Activated CD4-positive, alpha-beta T cell treated with anti-CD3 and anti-CD28 coated beads, Interleukin-2, amount 50 U/mL, for 48 hours (primary cell): ENCODE measurements around the gene ZGPAT.

Experiments used
- DNase-seq, 2 experiments: peaks; one replicate each; pipeline ENCODE4 v3.0.0-alpha.2; 2020

ZGPAT gene

DNA sequence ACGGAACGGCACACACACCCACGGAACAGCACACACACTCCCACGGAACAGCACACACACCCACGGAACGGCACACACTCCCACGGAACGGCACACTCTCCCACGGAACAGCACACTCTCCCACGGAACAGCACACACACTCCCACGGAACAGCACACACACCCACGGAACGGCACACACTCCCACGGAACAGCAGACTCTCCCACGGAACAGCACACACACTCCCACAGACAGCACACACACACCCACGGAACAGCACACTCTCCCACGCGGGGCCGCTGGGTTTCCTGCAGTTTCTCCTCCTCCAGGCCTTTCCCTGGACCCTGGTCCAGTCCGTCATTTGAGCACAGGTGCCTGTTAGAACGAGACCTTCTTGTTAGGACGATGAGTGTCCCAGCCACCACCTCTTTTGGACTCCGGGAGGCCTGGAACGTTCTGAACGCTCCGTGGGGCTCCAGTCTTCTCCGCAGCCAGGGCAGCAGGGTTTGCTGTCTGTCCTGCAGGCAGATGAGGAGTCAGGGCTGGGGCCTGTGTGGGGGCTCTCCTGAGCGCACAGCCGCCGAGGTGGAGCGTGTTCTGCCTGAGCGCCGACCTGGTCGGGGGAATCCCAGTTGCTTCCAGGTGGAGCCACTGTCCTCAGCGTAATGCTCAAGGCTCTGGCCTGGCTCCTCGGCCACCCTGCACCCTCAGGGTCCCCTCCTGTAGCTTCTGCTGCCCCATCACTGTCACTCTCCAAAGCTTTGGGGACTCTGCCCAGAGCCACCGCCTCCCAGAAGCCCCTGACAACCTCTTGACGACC lies 29.0 kb upstream of the ZGPAT start:
- no peak for DNase-seq

- DNase-seq: no peak
Observed at GRCh38 chr20:63679799-63680305, 28.0 kb upstream of the ZGPAT start.

DNA sequence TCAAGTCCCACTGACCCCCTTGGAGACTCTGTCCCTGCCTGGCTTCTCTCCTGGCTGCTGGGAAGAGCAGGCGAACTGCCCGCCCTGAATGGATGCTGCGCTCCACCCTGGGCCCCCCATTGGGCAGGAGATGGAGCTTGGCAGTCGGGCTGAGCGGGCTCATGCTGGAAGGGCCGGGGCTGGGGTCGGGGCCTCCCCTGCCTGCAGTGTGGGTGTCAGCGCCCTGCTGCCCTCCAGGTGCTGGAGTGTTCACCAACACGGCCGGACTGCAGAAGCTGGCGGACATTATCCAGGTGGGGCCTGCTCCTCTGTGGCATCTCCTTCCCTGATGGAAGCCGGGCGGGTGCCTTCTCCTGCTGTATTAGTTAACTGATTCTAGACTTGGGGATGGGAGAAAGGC lies 27.4 kb upstream of the ZGPAT start:
- DNase-seq: no peak

DNA sequence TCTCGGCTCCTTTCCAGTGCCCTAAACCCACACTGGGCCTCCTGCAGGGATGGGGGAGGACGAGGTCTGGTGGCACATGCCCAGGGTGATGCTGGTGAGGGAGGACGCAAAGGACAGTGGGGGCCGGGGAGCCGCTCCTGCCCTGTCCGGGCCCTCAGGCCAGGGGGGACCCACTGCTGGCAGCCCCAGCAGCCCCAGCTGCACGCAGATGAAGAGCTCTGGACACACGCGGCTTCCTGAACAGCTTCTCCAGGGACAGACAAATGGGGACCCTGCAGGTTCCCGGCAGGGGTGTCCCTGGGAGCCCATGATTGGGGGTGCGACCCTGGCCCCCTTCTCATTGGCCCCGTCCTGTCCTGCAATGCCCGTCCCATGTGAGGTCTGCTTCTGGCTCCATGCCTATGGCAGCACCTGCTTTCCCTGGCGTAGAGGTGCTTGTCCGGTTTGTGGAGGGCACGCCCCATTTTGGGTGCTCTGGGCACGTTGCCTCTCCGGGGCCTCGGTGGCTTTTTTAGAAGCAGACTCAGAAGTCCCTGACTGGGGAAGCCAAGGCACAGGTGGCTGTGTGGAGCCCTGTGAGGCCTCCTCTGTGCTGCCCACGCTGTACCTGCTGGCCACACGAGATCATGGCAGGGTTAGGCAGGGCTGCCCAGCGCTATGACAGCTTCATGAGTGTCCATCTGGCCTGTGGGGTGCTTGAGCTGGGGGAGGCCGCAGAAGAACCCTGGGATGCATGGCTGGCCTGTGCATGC lies 26.8 kb upstream of the ZGPAT start:
- DNase-seq: no peak

DNA sequence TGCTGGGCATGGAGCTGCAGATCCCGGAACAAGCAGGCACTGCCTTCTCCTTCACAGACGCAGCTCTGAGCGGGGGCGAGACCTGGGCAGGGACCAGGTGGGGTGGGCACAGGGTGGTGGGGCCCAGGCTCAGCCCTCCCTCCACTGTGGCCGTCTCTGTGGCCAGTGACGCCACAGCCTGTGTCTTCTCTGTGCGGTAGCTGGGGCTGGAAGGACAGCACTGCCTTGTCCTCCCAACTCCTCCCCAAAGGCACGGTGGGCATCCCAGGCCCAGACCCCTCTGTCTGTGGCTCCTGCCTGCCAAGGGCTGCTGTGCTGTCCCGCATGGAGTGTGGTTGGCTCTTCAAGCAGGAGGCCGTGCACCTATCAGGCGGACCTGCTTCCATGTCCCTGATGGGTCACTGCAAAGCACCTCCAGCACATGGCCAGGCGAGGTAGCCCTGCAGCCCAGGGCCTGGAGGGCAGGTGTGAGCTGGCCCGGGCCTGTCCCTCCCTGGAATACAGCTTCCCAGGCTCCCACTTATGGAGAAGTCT lies 26.2 kb upstream of the ZGPAT start:
- DNase-seq: no peak

GRCh38 chr20:63682384-63683139 lies 25.3 kb upstream of the ZGPAT start:
- DNase-seq: no peak

GRCh38 chr20:63685269-63686026 lies 22.4 kb upstream of the ZGPAT start:
- DNase-seq: no peak

DNA sequence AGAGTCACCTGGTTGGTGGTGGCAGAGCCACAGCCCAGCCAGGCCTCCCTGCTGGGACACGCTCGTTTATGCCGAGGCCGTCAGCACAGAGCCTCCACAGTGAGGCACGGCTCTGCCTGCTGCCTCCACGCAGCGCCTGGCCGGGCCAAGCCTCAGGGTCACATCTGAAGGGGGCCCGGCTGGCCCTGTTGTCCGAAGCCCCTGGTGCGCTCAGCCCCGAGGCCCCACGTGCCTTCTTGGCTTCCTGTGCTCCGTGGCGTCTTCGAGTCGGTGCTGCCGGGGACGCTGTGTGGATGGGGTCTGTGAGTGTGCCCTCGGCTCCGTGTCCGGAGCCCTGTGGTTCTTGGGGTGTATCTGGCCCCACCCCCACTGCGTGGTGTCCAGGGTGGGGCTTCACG lies 21.7 kb upstream of the ZGPAT start:
- DNase-seq: no peak

- peak; percentile 58 to 72 for DNase-seq
Observed at GRCh38 chr20:63686492-63687321, 21.1 kb upstream of the ZGPAT start.

DNA sequence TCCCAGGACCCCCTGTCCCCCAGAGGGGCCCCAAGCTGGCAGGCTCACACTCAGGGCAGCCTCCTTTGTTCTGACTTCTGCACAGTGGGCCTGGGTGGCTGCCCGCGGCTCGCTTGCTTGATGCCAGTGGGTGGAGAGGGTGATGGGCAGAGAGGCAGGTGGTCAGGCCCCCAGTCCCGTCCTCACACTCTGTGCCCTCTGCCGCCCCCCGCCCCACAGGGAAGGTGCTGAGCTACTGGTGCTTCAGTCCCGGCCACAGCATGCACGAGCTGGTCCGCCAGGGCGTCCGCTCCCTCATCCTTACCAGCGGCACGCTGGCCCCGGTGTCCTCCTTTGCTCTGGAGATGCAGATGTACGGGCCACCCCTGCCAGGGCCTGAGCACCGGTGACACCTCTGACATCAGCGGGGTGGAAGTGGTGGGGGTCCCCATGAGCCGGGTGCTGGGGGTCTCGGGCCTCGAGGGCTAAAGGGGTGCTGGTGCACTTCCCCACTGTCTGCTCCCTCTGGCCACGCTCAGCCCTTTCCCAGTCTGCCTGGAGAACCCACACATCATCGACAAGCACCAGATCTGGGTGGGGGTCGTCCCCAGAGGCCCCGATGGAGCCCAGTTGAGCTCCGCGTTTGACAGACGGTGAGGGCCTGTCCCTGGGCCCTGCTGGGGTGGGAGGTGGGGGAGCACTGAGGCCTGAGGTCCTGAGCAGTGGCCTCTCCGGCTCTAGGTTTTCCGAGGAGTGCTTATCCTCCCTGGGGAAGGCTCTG lies 20.2 kb upstream of the ZGPAT start:
- no peak for DNase-seq

- DNase-seq: no peak
Observed at GRCh38 chr20:63688228-63689045, 19.4 kb upstream of the ZGPAT start.

DNA sequence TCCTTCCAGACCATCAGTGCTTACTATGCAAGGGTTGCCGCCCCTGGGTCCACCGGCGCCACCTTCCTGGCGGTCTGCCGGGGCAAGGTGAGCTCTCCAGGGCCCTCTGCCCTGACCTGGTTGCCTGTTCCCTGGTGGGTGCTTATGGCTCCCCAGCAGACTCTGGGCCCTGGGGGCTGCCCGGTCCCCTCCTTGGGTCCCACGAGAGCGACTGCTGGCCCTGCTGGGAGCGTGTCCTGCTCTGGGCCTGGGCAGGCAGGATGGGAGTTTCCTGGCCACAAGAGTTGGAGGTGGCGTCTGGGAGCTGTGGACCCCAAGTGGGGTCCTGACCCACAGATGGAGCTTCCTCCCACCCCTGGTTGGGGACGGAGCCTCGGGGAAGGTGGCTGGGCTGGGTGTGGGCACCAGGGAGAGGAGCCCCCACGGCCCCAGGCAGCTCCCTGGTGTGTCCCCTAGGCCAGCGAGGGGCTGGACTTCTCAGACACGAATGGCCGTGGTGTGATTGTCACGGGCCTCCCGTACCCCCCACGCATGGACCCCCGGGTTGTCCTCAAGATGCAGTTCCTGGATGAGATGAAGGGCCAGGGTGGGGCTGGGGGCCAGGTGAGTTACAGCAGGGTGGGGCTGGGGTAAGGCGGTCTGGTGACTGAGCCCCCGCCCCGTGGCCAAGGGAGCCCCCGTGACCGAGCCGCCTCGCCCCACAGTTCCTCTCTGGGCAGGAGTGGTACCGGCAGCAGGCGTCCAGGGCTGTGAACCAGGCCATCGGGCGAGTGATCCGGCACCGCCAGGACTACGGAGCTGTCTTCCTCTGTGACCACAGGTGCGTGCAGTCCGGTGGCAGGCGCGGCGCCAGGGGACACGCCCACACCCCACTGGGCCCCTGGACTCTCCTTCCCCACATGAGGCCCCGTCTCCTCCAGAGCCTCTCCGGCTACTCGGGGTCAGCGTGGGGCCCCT lies 18.5 kb upstream of the ZGPAT start:
- DNase-seq: no peak

DNA sequence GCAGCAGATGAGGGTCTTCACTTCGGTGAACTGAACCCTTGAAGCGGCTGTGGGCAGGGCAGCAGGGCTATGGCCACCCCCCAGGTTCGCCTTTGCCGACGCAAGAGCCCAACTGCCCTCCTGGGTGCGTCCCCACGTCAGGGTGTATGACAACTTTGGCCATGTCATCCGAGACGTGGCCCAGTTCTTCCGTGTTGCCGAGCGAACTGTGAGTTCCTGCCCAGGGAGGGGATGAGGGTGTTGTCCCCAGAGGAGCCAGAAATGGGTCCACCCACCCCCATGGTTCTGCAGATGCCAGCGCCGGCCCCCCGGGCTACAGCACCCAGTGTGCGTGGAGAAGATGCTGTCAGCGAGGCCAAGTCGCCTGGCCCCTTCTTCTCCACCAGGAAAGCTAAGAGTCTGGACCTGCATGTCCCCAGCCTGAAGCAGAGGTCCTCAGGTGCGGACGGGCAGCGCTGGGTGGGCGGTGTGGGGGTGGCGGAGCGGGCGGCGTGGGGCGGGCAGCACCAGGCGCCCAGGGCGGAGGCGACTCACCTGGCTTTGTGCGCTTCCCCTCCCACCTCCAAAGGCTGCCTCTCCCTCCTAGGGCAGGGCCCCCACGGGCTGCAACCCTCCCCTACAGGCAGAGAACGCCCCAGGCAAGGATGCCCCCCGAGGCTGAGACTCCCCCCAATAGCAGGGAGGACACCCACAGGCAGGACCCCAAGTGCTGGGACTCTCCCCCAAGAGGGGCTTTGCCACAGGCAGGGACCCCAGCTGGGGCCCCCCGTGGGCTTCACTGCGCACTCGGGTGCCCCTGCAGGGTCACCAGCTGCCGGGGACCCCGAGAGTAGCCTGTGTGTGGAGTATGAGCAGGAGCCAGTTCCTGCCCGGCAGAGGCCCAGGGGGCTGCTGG lies 17.6 kb upstream of the ZGPAT start:
- no peak for DNase-seq

DNA sequence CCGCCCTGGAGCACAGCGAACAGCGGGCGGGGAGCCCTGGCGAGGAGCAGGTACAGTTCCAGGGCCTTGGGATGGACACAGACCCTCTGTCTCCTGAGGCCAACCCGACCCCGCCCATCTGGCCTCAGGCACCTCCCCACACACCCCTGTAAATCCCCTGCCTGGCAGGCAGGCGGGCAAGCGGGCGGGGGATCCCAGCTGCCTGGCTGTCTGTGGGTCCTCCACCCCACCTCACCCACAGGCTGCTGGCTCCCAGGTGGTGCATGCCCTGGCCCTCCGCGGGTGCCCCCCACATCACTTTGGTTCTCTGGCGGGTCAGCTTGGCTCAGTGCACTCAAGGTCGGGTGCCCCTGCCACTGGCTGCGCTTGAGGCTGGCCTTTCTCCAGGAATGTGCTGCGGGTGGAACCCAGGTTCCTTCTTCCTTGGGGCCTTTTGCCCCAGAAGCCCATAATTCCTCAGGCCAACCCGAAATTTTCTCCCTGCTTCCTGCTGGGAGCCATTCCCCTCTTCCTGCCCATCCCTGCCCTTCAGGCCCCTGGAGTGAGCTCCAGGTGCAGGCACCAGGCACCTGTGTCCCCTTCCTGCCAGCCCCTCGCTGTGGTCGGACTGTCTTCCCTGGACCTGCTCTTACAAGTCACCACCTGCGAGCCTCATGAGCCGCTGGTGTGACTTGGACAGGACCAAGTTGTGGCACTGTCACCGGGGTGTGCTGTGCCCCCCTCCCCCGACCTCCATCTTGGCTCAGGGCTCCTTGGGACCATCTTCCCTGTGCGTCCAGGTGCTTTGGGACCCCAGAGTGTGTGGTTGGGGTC lies 16.7 kb upstream of the ZGPAT start:
- DNase-seq: no peak

DNA sequence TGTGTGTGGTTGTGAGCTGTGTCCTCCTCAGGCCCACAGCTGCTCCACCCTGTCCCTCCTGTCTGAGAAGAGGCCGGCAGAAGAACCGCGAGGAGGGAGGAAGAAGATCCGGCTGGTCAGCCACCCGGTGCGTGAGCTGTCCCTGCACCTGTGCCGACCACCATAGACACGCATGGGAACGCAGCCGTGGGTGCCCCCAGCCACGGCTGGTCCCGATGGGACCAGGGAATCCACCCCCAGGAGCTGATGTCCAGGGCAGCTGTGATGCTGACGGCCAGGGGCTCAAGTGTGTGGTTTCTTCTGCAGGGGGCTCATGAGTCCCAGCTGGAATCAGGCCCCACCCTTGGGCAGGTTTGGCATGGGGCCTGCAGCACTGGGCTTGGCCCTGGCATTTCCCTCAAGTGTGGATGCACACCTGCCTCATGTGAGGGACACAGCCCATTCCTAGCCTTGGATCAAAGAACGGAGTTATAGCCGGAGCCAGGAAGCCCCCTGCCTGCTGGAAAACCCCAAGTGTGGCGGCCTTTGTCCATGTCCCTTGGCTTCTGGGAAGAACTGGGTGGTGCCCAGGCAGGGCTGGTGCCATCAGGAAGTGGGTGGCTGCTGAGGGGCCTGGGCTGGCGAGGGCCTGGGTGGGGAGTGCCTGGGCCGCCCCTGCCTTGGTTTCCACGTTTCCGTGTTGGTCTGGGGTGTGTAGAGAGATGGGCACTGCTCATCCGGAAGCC lies 16.0 kb upstream of the ZGPAT start:
- no peak for DNase-seq
